Coronary artery (tissue), 2 donors: ENCODE results near the gene ACKR1.
A peak's percentile ranks its signal among the peaks of the same experiment; 100 is the strongest.

Experiments used
- DNase-seq: peaks from one replicate; pipeline ENCODE4 v3.0.0-alpha.2; 2017; ENCODE audit warnings: low spot score
- H3K27ac ChIP-seq, 2 donors: fragments of 200-600 bp; sonication (generic); one replicate each; pipeline ENCODE4 v1.5.1; 2016 to 2019
- H3K4me3 ChIP-seq: fragments of 200-600 bp; sonication (generic); 2 replicates; pipeline ENCODE4 v1.5.1; 2016; ENCODE audit warnings: mild to moderate bottlenecking, moderate library complexity
- CTCF ChIP-seq: fragments of 200-600 bp; sonication (generic); IDR thresholded peaks from one replicate; pipeline ENCODE4 v1.5.1; 2019; ENCODE audit warnings: antibody characterized with exemption

ACKR1 gene

GRCh38 chr1:159208175-159208825, 3.6 kb downstream of the ACKR1 start:
- no peak for DNase-seq
- Histone ChIP-seq H3K4me3 (peak overlapping the region; percentile 28), H3K27ac (no peak overlapping the region)
- TF ChIP-seq CTCF, result no peak

- Histone ChIP-seq H3K4me3 (no peak overlapping the region), H3K27ac (no peak overlapping the region)
- no peak for TF ChIP-seq CTCF
- no peak for DNase-seq
These were observed 4.4 kb downstream of the ACKR1 start for GRCh38 chr1:159209061-159209460.

GRCh38 chr1:159211331-159212136, 6.9 kb downstream of the ACKR1 start:
- no peak for DNase-seq

GRCh38 chr1:159212596-159212995, 7.9 kb downstream of the ACKR1 start:
- no peak overlapping the region for H3K27ac ChIP-seq
- no peak for TF ChIP-seq CTCF
- H3K4me3 ChIP-seq, result no peak overlapping the region
- no peak for DNase-seq

More at GRCh38 chr1:159211331-159212136, 6.9 kb downstream of the ACKR1 start:
- Histone ChIP-seq H3K4me3 (no peak overlapping the region), H3K27ac (no peak overlapping the region)
- peak; percentile 39 for TF ChIP-seq CTCF

- peak; percentile 76 for TF ChIP-seq CTCF
- no peak for DNase-seq
- H3K4me3 ChIP-seq, result no peak overlapping the region
- no peak overlapping the region for H3K27ac ChIP-seq
These were observed 9.6 kb downstream of the ACKR1 start for GRCh38 chr1:159214149-159214760.

- no peak overlapping the region for H3K4me3 ChIP-seq
- no peak for TF ChIP-seq CTCF
These were observed 14.3 kb downstream of the ACKR1 start for GRCh38 chr1:159218649-159219636.

More at GRCh38 chr1:159218649-159219636, 14.3 kb downstream of the ACKR1 start:
- no peak for DNase-seq
- no peak overlapping the region for H3K27ac ChIP-seq
